Measurements from ENCODE around the gene EPOP.

Gene EPOP

GRCh38 chr17:38674749-38675615, at the start of gene EPOP:
TSS of gene EPOP (minus strand) at chr17:38674957. CDS start at chr17:38674495, 462 bp downstream.
- no peaks in the 10 kb centered on the region for H3K9me3 ChIP-seq (ENCODE audit: control insufficient read depth, low read length)
- no peak within 1 kb of the TSS for H3K9ac ChIP-seq
- no peaks in the 10 kb centered on the region for H3K4me1 ChIP-seq
- H2AFZ ChIP-seq: peak within 1 kb of the TSS; percentile 91
- no peaks in the 10 kb centered on the region for H3K36me3 ChIP-seq (ENCODE audit: control insufficient read depth, insufficient read depth, low read length)
- H3K79me2 ChIP-seq: no peaks in the 10 kb centered on the region
- no peak within 1 kb of the TSS for H3K27ac ChIP-seq
- H3K4me3 ChIP-seq (ENCODE audit: low read depth, low read length): peak within 1 kb of the TSS; percentile 69
- no peak for TF ChIP-seq CTCF (IDR thresholded peaks at IDR 0.05)
- H3K4me2 ChIP-seq (ENCODE audit: low read length): peak within 1 kb of the TSS; percentile 64
- H3K27me3 ChIP-seq (ENCODE audit: control insufficient read depth, insufficient read depth, low read length): no peaks in the 10 kb centered on the region

GRCh38 chr17:38721802-38722201, 47.0 kb upstream of the EPOP start:
- no peak for TF ChIP-seq CTCF (IDR thresholded peaks at IDR 0.05)
- Histone ChIP-seq H3K36me3 (ENCODE audit: control insufficient read depth, insufficient read depth, low read length) (no peaks in the 10 kb centered on the region), H3K27ac (no peak overlapping the region)

GRCh38 chr17:38720941-38721340, 46.2 kb upstream of the EPOP start:
- H3K27me3 ChIP-seq (ENCODE audit: control insufficient read depth, insufficient read depth, low read length): no peaks in the 10 kb centered on the region
- H3K4me3 ChIP-seq (ENCODE audit: low read depth, low read length): no peak overlapping the region
- no peak overlapping the region for H3K27ac ChIP-seq
- no peak overlapping the region for H3K4me2 ChIP-seq (ENCODE audit: low read length)
- no peak overlapping the region for H3K9ac ChIP-seq
- H3K9me3 ChIP-seq (ENCODE audit: control insufficient read depth, low read length): no peaks in the 10 kb centered on the region
- TF ChIP-seq CTCF (IDR thresholded peaks at IDR 0.05): no peak
- H3K79me2 ChIP-seq: no peaks in the 10 kb centered on the region
- H3K36me3 ChIP-seq (ENCODE audit: control insufficient read depth, insufficient read depth, low read length): no peaks in the 10 kb centered on the region
- H2AFZ ChIP-seq: no peak overlapping the region
- H3K4me1 ChIP-seq: peaks cover 17% of the 10 kb centered on the region

More at GRCh38 chr17:38721802-38722201, 47.0 kb upstream of the EPOP start:
- no peak overlapping the region for H2AFZ ChIP-seq
- H3K9me3 ChIP-seq (ENCODE audit: control insufficient read depth, low read length): no peaks in the 10 kb centered on the region
- no peaks in the 10 kb centered on the region for H3K79me2 ChIP-seq
- H3K9ac ChIP-seq: no peak overlapping the region
- H3K4me3 ChIP-seq (ENCODE audit: low read depth, low read length): no peak overlapping the region
- no peaks in the 10 kb centered on the region for H3K27me3 ChIP-seq (ENCODE audit: control insufficient read depth, insufficient read depth, low read length)
- no peak overlapping the region for H3K4me2 ChIP-seq (ENCODE audit: low read length)
- peaks cover 17% of the 10 kb centered on the region for H3K4me1 ChIP-seq

GRCh38 chr17:38719943-38720641, 45.3 kb upstream of the EPOP start:
- no peaks in the 10 kb centered on the region for H3K36me3 ChIP-seq (ENCODE audit: control insufficient read depth, insufficient read depth, low read length)

More at GRCh38 chr17:38719943-38720641, 45.3 kb upstream of the EPOP start:
- TF ChIP-seq CTCF (IDR thresholded peaks at IDR 0.05): no peak
- H3K9me3 ChIP-seq (ENCODE audit: control insufficient read depth, low read length): no peaks in the 10 kb centered on the region
- no peaks in the 10 kb centered on the region for H3K79me2 ChIP-seq
- no peak overlapping the region for H2AFZ ChIP-seq
- no peak overlapping the region for H3K27ac ChIP-seq
- no peak overlapping the region for H3K4me3 ChIP-seq (ENCODE audit: low read depth, low read length)
- H3K4me2 ChIP-seq (ENCODE audit: low read length): no peak overlapping the region
- no peak overlapping the region for H3K9ac ChIP-seq
- H3K27me3 ChIP-seq (ENCODE audit: control insufficient read depth, insufficient read depth, low read length): no peaks in the 10 kb centered on the region
- peaks cover 15% of the 10 kb centered on the region for H3K4me1 ChIP-seq

Measured in parathyroid adenoma (tissue), 2 donors.